ENCODE results near the gene IRF8.
"Not testable (repeated sequence)": the region's sequence is repeated elsewhere in the genome, so short reads cannot be mapped to it uniquely, and the experiment has no call there.

The IRF8 gene, protein sequence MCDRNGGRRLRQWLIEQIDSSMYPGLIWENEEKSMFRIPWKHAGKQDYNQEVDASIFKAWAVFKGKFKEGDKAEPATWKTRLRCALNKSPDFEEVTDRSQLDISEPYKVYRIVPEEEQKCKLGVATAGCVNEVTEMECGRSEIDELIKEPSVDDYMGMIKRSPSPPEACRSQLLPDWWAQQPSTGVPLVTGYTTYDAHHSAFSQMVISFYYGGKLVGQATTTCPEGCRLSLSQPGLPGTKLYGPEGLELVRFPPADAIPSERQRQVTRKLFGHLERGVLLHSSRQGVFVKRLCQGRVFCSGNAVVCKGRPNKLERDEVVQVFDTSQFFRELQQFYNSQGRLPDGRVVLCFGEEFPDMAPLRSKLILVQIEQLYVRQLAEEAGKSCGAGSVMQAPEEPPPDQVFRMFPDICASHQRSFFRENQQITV

DNA sequence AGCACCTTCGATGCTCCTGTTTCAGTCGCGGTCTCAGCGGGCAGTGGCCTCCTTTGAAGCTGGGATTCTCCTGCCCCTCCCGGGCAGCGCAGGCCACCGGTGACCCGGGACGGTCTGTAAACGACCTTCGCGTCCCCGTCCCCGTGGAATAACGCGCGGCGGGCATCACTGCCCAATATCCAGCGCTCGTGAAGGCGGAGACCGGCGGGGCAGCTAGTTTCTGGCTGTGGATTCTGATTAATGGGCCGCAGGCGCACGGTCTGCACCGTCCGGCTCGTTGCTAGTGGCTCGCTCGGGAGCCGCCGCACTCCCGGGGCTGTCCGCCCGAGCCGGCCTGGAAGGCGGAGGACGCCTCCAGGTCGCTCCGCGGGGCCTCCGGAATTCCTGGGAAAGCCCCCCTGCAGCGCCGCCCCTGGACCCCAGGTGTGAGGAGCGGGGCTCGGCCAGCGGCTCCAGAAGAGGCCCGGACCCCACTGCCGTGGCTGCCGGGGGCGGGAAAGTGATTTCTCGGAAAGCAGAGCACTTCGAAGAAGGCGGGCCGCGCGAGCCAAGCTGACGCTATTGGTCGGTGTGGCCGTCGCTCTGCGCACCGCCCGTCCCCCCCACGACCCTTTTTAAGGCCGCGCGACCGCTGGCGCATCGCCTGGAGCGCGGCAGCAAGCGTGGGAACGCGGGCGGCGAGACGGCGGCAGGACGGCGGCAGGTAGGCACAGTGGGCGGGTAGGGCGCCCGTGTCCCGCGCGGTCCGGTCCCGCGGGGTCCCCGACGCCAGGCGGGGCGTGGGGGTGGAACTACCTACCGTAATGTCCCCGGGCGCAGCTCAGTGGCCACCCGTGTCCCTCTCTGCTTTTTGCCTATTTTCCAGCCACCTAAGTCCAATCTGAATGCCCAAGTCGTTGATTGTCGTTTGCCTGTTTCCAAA lies at the start of gene IRF8:
Gene IRF8, plus strand, starts transcription at position 642 of the 922 bp plus-strand sequence. CDS start 3,854 bp downstream, outside the sequence.
- DNase-seq (ENCODE audit: low spot score), result no peak

- no peak for DNase-seq (ENCODE audit: low spot score)
Observed at GRCh38 chr16:85849388-85849787, 49.6 kb upstream of the IRF8 start.

DNA sequence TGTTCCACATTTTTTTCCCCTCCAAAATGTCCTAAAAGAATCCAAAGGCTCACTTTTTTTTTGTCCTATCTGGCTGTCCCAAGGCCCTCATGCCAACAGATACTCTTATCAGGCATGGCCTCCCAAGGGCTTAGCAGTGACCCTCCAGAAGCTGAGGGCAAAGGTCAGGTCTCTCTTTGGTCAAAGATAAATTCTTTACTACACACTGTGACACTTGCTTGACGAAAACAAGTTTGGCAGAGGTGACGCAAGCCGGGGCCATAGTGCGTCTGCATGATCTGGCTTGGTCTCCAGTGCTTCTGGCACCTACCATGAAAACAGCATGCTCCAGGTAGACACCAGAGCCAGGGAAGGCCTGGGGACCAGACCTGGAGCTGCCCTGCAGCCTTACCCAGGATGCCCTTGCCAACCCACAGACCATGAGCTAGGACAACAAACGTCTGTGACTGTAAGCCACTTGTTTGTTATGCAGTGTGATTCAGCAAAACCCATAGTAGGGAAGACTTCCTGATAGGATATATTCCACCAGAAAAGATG lies 48.5 kb upstream of the IRF8 start:
- DNase-seq (ENCODE audit: low spot score), result no peak

GRCh38 chr16:85851034-85851785 lies 47.8 kb upstream of the IRF8 start:
- DNase-seq (ENCODE audit: low spot score), result no peak

DNA sequence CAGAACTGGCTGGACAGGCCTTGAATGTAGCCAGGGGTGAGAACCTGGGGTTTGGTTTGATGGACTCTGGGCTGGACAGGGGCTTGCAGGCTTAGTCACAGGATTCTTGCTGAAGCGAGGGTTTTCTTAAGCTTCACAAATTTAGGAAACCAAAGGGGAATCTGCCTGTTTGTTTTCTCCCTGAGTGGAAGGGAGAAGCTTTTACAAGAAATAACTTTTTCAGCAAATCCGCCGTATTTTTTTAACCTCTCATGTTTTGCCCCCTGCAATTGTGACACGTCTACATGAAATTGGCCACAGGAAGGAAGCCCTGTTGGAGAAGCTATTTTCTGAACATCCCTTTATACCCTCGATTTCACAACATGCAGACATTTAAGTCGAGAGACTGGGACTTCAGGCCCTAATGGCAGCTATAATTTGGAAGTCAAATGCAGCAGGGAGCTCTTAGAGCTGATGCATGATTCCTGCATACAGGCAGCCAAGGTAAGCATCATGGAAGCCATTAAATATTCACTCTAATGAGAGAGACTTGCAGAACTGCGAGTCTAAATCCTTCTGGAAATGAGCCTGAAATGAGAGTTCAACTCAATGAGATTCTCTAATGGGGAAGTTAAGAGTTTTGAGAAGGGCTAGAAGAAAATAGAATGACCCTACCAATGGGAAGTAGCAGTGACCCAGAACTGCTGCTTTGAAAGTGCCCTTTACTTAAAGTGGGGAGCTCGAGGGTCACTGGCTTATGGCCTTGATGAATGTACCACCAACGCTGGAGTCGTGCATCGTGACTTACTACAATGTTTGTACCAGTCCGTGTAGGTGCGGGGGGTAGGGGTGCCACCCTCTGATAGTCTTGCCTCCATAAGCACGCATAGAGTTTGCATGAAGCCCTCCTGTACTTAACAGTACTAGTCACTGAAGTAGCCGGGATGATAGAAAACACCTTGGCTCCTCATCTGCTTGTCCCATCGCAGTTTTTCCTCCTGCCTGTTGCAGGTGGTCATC lies 45.1 kb upstream of the IRF8 start:
- DNase-seq (ENCODE audit: low spot score), result no peak

- no peak for DNase-seq (ENCODE audit: low spot score)
Observed at GRCh38 chr16:85854935-85855334, 44.0 kb upstream of the IRF8 start.

- DNase-seq (ENCODE audit: low spot score), result no peak
Observed at GRCh38 chr16:85856079-85856478, 42.9 kb upstream of the IRF8 start.

- no peak for DNase-seq (ENCODE audit: low spot score)
Observed at GRCh38 chr16:85856585-85856984, 42.4 kb upstream of the IRF8 start.

GRCh38 chr16:85857406-85857805 lies 41.6 kb upstream of the IRF8 start:
- DNase-seq (ENCODE audit: low spot score), result no peak

DNA sequence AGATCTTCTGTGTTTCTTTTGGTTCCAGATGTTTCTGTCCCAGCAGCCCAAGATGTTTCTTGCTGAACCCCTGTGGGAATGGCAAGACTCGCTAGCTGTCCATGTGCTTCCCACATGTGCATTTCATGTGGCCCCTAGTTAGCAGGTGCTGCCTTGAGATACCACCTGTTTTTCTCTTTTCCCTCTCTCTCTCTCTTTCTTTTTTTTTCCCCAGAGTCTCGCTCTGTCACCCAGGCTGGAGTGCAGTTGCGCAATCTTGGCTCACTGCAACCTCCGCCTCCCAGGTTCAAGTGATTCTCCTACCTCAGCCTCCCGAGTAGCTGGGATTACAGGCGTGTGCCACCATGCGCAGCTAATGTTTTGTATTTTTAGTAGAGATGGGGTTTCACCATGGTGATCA lies 40.4 kb upstream of the IRF8 start:
- not testable (repeated sequence) for DNase-seq (ENCODE audit: low spot score)

DNA sequence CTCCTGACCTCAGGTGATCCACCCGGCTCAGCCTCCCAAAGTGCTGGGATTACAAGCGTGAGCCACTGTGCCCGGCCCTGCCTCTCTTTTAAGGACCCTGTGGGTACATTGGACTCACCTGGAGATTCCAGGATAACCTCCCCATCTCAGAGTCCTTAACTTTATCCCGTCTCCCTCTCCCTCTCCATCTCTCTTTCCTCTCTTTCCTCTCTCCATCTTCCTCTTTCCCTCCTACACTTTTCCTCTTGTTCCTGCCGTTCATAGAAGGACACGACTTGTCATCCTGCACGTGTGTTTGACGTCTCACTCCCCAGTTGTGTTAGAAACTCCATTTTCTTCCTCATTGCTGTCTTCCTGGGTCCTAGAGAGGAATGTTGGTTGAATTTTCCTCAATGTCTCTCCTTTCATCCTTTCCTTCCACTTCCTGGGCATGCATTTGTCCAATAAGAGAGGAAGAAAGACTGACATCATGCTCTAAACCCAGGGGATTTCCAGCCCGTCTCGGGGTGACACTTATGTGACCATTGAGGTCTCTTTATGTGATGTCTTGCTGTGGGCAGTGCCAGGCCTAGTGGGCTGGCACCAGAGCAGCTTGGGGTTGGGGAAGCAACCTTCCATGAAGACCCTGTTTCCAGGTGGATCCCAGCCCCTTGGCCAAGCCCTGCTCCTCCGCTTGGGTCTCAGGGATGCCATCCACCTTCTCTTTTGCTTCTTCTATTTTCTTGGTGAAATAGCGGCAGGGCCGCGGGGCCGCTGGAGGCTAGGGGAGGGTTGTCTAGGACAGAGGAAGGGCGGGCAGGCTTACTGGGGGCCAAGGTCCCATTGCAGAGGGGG lies 39.8 kb upstream of the IRF8 start:
- DNase-seq (ENCODE audit: low spot score), result no peak

GRCh38 chr16:85859818-85860125 lies 39.2 kb upstream of the IRF8 start:
- DNase-seq (ENCODE audit: low spot score), result no peak

- no peak for DNase-seq (ENCODE audit: low spot score)
Observed at GRCh38 chr16:85860413-85861094, 38.4 kb upstream of the IRF8 start.

GRCh38 chr16:85861095-85861825 lies 37.7 kb upstream of the IRF8 start:
- no peak for DNase-seq (ENCODE audit: low spot score)

DNA sequence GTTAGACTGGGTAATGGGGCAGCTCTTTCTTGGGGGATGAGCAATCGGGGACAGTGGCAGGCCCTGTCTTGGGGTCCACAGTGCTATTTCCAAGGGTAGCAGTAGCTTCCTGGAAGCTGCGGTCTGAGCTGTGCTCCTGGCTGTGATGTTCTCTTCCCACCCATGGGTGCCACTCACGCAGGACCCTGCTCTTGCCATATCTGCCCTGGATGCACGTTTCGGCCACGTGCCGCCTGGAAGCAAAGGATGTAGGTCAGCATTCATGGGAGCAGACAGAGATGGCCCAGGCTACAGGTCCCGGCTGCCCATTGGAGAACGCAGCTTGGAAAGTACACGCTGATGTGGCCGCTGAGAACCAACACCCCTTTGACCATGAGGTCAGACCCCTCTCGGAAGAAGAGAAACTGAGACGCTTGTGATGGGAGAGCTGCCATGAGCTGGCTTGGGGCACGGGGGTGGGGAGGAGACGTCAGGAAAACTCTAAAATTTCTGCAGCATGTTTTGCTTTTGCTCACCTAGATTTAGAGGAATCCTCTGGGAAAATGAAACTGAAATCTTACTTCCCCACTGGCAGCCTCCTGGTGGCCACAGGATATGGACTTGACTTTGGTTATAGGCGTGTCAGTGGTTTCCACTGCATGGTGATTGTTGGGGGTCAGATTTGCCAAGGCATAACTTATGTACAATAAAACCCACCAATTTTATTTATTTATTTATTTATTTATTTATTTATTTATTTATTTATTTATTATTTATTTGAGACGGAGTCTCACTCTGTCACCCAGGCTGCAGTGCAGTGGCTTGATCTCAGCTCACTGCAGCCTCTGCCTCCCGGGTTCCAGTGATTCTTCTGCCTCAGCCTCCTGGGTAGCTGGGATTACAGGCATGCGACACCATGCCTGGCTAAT lies 36.2 kb upstream of the IRF8 start:
- DNase-seq (ENCODE audit: low spot score), result no peak

- DNase-seq (ENCODE audit: low spot score), result no peak
Observed at GRCh38 chr16:85863384-85863774, 35.6 kb upstream of the IRF8 start.

- no peak for DNase-seq (ENCODE audit: low spot score)
Observed at GRCh38 chr16:85864965-85865364, 34.0 kb upstream of the IRF8 start.

GRCh38 chr16:85867189-85867588 lies 31.8 kb upstream of the IRF8 start:
- no peak for DNase-seq (ENCODE audit: low spot score)

All from hematopoietic multipotent progenitor cell treated with erythropoietin and hydrocortisone succinate and interleukin-3 and kit ligand, for 17 days (in vitro differentiated cells).